GOT3 (cell line): ENCODE results near the gene DUS1L.

ENCODE experiments used
- DNase-seq: peaks from one replicate; lab custom pipeline; 2025; ENCODE audit warnings: mixed read lengths; lab: John Stamatoyannopoulos, UW

DUS1L gene

DNA sequence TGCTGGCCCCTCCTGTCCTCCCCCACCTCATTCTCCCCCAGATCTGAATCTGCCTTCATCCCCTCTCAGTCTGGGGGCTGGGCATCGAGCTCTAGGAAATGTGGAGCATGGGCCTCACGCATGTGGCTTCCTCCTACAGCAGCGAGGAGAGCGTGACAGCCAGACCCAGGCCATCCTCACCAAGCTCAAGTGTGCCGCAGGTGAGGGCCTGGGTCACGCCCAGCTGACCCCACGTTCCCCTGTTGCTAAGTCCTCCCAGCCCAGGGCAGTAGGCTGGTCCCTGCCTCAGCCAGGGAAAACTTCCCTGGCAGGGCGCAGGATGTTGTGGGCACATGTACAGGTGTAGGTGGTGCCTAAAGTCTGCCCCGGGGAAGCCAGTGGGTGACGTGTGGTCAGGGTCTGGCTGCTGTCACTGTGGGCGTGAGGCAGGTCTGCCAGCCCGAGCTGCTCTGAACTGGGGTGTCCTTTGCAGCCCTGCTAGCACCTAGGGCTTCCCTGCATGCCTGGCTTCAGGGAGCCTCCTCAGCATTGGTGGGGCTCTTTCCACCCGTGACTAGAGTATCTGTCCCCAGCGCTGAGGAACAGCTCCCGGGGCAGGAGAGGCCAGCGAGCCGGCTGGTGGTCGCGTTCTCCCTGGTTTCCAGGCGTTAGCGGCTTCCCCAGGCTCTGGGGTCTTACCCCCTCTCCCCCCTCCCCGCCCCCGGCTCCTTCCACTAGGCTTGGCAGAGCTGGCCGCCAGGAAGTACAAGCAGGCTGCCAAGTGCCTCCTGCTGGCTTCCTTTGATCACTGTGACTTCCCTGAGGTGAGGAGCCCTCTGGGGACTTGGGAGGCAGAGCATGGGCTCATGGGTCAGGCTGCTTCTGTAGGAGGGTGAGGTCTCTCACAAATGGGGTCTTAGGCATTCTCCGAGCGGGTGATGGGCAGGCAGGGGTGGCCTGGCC is 10.3 kb downstream of the DUS1L start:
- DNase-seq, result no peak

DNA sequence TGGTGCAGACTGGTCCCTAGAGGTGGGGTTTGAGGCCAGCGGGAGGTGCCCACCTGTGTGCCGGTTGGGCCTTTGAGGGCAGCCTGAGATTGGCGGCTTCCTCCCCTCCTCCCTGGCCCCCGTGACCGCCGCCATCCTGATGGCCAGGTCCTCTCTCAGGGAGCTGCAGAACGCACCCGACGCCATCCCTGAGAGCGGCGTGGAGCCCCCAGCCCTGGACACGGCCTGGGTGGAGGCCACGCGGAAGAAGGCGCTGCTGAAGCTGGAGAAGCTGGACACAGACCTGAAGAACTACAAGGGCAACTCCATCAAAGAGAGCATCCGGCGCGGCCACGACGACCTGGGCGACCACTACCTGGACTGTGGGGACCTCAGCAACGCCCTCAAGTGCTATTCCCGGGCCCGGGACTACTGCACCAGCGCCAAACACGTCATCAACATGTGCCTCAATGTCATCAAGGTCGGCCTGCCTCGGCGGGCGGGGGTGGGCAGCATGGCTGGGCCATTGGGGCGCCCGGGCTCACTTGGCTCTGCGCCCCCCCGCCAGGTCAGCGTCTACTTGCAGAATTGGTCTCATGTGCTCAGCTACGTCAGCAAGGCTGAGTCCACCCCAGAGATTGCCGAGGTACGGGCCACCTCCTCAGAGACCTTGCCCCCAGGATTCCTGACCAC is 11.1 kb downstream of the DUS1L start:
- DNase-seq, result no peak

DNA sequence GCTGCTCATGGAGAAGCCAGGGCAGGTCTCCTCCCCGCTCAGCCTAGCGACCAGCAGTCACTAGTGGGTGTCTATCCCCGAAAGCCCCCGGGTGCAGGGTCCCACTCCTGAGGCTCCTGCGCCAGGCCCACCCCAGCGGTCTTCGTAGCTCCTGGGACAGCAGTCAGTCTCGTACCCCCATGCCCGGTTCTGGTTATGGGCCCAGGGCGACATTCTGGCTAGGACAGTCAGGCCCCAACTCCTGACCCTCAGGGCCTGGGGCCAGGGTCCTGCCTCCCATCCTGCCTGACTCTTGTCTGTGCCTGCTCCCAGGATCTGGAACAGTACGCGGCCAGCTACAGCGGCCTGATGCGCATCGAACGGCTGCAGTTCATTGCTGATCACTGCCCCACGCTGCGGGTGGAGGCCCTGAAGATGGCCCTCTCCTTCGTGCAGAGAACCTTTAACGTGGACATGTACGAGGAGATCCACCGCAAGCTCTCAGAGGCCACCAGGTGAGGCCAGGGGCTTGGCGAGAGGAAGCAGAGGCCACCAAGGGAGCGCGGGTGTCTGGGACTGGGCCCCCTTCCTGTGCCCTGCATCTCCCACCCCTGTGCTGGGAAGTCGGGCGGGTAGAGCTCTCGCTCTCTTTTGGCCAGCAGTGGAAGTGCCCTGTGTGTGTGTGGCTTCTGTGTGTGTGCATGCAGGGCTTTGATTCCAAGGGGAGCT is 11.9 kb downstream of the DUS1L start:
- DNase-seq, result no peak

DNA sequence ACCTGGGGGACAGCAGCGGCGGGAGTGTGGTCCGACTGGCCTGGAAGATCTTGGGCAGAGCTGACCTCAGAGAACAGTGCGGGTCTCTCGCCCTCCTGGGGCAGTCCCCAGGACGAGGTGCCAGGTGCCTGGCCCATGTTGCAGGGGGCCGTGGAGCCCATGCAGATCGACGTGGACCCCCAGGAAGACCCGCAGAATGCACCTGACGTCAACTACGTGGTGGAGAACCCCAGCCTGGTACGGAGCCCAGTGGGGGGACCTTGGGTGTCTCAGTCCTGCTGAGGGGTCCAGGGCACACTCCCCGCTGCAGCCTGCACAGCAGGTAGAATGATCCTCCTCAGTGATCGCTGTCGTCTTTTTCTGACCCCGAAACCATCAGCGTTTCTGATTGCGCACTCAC is 12.5 kb downstream of the DUS1L start:
- DNase-seq, result no peak

DNA sequence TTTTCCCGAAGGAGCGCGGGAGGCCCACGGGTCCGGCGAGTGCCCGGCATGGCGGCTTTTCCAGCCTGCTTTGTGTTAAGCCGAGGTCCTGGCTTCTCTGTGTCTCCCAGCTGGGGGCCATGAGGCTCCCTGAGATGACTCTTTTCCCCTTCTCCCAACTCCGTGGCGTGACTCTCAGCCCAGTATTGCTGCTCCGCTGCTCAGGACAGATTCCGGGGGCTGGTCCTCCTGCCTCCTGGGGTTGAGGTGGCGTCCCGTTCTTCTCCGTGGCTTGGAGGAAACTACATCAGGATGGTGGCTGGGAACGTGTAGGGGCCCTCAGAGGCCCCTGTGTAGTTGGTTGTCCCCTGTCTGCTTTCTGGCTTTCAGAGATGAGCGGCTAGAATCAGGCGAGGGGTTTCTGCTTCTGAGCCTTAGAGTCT is 13.0 kb downstream of the DUS1L start:
- DNase-seq, result no peak

DNA sequence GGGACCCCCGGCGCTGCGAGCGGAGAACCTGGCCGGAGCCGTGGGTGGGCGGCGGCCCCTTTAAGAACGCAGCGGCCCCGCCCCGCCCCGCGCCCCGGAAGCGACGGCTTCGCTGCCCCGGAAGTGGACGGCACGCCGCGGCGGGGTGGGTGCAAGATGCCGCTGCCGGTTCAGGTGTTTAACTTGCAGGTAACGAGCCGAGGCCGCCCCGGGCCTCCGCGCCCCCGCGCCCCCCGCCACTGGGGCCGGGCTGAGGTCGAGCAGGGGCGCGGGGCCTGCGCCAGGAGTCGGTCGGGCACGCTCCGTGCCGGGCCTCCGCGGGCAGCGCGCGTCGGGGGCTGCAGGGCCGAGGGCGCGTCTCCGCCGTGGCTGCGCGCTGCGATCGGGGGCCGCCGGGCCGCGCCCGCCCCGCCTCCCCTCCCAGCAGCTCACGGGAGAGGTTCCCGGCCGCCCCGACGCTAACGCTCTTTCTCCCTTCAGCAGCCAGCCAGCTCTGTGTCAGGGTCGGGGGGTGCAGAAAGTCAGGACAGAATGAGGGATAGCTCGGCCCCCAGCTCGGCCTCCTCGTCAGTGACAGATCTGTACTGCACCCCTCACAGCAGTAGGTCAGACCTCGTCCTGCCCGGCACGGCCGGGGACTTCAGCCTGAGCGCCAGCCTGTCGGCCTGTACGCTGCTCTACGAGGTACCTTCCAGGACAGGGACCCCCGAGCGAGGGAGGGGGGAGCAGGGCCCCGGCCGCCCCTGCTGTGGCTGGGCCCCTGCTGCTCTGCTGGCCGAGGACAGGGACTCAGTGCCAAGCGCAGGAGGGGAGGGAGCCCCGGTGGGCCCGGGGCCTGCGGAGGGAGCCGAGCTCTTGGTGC is 13.6 kb downstream of the DUS1L start, which contains the start of the genes GPS1 and RFNG:
TSS of gene GPS1 (plus strand) at position 123 of the 862 bp plus-strand sequence. CDS start at position 157, 34 bp downstream.
TSS of gene RFNG (minus strand) at position 36 of the 862 bp plus-strand sequence. CDS start 45 bp downstream, outside the sequence.
- no peak for DNase-seq

DNA sequence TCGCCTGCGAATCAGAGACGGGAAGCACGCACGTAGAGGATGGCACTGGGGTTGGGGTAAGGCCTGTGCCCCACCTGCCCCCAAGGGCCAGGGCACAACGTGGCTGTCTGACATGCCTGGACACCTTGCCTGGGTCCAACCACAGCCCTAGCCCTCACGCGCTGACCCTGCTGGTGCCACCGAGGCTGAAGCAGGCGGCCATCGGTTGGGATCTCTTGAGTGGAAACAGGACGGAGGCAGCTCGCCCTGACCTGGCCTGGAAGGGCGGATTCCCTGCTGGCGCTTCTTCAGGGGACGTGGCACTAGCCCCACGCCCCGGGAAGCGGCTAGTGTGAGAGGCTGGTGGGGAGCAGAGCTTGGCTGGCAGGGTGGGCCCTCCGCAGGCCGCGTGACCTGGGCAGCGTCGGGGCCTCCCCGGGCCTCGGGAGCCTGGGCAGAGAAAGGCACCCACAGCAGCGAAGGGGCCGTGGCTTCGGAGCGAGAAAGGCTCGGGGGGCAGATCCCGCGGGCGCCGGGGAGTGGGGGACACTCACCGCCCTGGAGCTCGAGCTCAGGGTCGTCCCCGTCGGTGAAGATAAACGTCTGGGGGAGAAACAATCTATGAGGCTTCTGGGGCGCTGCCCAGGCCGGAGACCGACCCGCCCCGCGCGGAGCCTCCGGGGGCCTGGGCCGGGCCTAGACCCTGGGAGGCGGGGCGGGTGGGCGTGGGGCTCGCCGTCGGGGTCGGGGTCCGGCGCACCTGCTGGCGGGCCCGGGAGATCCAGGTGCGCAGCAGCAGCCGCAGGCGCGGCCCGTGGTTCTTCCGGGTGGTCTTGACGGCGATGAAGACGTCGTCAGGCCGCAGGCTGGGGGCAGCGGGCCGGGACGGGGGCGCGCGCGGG is 14.6 kb downstream of the DUS1L start:
- DNase-seq, result no peak

DNA sequence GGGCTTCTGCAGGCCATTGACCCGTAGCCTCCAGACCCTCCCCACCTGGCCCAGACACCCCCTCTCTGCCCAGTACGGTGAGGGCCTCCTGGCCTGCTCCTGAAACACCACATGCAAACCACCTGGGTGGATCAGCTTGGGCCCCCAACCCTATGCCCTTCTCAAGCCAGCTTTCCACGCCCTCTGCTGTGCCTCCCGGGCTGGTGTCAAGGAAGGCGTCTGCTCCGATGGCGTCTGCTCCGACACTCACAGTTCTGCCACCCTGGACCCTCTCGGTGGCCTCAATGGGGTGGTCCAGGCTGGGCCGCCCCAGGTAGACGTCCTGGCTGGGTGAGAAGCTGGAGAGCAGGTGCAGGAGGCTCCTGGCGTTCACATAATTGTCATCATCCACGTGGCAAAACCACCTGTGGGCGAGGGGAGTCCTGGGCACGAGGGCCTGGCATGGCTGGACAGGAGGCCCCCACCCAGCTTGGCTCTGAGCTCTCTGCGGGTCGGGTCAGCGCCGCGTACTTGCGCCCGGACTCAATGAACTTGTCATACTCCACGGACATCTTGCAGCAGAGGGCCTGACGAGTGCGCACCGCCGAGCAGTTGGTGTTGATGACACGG is 15.3 kb downstream of the DUS1L start:
- no peak for DNase-seq

DNA sequence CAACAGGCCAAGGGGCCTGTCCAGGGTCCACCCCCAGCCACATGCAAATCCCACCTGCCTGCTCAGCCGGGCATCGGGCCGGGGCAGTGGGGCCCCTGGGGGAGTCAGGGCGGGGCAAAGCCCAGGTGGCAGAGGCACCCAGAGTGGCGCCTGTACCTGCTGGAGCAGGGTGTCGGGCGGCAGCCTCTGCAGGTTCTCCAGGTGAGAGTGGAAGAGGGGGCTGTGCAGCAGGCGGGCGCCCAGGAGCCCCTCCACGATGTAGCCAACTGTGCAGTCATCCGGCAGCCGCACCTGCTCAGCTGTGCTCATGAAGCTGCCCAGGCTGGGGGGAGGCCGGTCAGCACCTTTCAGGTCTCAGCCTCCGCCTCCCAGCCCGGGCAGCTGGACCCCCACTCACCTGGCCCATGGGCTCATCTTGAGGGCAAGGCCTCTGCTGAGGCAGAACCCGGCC is 16.1 kb downstream of the DUS1L start:
- DNase-seq, result no peak

DNA sequence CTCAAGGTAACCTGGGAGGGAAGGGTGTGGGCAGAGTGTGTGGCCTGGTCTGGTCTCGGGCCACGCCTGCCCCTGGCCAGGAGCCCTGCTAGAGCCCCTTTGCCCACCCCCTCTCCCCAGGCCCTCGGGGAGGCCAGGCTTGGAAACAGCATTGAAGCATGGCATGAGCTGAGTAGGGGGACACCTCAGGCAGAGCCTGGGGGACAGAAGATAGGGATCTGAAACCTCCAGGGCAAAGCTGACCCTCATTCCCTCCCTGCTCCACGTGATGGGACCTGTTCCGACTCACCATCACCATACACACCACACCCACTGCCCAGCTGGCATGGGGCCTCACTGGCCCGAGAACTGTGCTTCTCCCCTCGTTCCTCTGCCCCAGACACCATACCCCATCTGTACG is 16.5 kb downstream of the DUS1L start:
- no peak for DNase-seq

DNA sequence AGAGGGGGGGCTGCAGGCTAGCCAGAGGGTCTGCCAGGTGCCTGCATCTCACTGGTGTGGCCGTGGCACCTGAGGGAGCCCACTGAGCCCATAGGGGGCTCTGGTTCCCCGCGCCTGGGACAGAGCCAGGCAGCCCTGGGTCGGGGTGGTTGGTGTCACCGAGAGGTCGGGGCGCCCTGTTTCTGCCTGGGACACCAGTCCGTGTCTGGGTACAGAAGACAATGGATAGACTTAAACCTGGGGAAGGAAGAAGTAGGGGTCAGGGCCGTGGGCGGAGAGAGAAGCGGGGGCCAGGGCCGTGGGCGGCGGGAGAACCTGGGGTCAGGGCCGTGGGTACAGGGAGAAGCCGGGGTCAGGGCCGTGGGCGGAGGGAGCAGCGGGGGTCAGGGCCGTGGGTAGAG is 17.0 kb downstream of the DUS1L start:
- no peak for DNase-seq

DNA sequence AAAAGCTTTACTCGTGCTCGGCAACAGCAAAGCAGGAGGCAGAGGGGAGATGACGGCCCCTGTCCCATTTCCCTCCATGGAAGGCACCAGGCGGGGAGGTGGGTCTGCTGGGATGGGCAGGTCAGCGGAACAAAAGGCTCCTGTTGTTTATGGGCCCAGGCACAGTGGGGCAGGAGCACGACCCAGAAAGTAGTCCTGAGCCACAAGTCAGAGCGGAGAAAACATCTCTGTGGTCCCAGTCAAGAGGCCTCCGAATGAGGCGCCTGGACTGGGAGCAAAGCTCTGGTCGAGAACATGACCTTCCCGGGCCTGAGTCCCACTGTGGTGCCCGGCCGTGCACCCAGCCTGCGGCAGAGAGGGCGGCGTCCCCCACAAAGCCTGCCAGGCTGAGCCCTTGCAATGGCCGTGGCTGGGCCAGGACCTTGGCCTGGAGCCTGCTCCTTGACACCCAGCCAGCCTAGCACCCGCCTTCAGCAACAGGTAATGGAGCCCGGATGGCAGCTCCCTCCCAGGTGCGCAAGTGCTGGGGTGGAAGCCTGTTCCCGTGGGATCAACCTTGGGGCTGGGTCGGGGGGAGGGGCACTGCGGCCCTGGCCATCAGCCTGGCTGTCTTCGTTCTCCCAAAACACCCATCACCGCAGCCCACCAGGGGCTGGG is 17.6 kb downstream of the DUS1L start:
- DNase-seq, result no peak

DNA sequence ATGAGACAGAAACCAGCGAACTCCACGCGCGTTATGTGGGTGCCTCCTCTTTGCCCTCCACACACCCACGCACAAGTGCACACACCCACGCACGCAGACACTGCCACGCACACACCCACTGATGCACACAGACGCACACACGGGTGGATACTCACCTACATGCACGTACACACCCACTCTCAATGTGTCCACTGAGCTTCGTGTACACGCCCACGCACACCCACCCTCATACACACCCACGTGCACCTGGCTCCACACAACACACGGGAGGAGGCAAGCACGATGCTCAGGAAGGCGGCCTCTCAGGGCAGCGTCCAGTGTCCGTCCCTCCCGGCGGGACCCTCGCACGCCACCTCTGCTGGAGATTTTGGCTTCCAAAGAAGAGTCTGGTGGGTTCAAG is 18.2 kb downstream of the DUS1L start:
- no peak for DNase-seq

DNA sequence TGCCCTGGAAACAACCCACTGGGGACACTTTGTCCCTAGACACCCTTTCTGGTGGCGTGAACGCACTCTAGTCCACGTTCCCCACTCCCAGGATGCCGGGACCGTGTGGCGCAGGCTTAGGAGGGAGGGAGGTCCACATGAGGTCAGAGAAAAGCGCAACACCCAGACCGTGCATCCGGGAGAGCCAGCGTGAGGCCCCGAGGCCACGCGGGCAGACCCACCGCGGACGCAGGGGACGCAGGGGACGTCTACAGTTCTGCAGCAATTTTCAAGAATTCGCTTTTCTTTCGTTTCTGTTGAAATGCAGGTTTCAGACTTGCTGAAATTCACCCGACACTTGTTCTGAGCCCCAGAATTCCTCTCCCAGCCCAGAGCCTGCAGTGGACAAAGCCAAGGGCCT is 18.7 kb downstream of the DUS1L start:
- DNase-seq, result no peak

DNA sequence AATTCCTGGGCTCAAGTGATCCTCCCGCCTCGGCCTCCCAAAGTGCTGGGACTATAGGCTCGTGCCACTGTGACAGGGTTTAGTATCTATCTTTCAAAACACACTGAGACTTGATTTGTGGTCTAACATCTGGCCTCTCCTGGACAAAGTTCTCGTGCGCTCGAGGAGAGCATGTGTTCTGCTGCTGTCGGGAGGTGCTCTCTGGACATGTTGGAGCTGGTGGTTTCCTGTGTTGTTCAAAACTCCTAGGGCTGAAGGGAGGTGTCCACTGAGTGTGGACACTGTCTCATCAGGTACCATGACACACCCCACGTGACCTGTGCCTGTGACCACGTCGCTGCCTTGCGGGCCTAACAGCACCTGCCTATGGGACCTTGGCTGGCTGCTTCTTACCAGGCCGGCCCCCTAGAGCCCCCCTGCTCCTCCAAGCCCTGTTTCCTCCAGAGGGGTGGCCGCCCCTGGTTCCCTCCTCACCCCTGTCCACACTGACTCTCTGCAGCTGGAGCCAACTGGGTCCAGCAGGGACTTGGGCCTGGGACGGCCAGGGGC is 19.6 kb downstream of the DUS1L start:
- no peak for DNase-seq

DNA sequence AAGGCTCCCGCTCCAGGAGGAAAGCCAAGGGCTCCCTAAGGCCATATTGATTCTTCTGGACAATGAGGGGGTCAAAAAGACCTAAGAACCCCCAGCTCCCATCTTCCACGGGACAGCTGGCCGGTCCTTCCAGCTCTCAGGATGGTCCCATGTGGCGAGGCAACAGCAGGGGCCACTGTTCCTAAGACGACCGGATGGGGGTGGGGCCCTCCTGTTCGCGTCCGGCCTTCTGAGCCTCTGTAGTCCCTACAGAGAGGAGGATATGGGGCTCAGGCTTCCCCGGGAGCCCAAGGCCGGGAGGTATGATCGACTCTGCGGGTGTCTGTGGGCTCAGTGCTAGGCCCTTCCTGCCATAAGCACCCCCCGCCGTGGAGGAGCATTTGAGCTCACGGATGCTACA is 22.1 kb downstream of the DUS1L start:
- no peak for DNase-seq

DNA sequence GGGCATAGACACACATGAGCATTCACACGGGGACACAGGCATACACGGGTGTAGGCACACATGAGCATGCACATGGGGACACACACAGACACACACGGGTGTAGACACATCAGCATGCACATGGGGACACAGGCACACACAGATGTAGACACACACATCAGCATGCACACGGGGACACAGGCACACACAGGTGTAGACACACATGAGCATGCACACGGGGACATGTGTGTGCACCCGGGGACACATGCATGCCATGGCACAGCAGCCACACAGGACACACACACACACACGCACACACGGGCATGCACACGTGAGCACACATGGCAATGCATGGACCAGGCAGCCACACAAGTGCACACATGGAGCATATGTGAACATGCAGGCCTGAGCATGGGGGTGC is 23.0 kb downstream of the DUS1L start:
- DNase-seq, result no peak

DNA sequence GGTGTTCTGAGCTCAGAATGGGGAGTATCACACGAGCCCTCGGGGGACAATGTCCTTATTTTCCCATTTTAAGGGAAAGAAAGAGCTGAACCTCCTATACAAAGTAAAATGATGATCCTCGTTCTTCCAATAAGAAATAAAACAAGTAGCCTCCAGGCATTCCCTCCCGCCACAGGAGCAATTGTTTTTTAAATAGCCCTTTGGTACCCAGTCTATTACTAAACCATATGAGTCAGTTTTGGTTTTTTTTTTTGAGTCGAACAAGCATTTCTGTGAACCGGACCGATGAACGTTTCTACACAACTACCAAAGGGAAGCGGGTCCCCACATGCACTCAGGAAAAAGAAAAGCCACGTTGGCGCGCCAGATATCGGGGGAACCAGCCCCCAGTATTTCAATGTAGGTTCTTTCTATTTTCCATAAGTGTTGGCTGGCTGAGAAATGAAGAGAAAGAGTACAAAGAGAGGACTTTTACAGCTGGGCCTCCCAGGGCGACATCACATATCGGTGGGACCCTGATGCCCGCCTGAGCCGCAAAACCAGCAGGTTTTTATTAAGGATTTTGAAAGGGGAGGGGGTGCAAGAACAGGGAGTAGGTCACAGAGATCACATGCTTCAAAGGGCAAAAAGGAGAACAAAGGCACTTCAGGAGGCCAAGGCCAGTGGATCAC is 24.3 kb downstream of the DUS1L start:
- no peak for DNase-seq
